Kidney (tissue), 14 donors: Measurements from ENCODE around the gene MAGIX. TPM values are rescaled to one million over a fixed set of nuclear protein-coding genes. Genes with fewer than 3 reads are reported as not detected.
"Not testable (repeated sequence)": the region's sequence is repeated elsewhere in the genome, so short reads cannot be mapped to it uniquely, and the experiment has no call there.

ENCODE experiments used
- DNase-seq, 5 donors: peaks; one replicate each; pipeline ENCODE4 v3.0.0-alpha.2; 2013 to 2020
- FAIRE-seq: peaks from 2 replicates; lab custom pipeline; 2012; peaks lifted over from hg19 to GRCh38; lab: Jason Lieb, UNC
- H3K27ac ChIP-seq, 2 donors: one replicate each; pipeline ENCODE4 v1.7.0; 2013; ENCODE audit warnings: low read depth in 2 of 2, low read length in 2 of 2, inconsistent platforms in 1 of 2
- H3K27me3 ChIP-seq: one replicate; pipeline ENCODE4 v1.7.1; 2013; ENCODE audit warnings: low read length, inconsistent platforms; ENCODE audit not compliant: control insufficient read depth, insufficient read depth
- H3K36me3 ChIP-seq, 3 donors: one replicate each; pipeline versions ENCODE4 v1.7.0 to v1.7.1; 2013; ENCODE audit warnings: low read length in 3 of 3, control low read depth in 1 of 3, inconsistent platforms in 1 of 3; ENCODE audit not compliant: insufficient read depth in 3 of 3, control insufficient read depth in 2 of 3
- H3K4me1 ChIP-seq, 3 donors: one replicate each; pipeline versions ENCODE4 v1.7.0 to v1.7.1; 2013; ENCODE audit warnings: low read length in 3 of 3, inconsistent platforms in 1 of 3, low read depth in 1 of 3; ENCODE audit not compliant: control insufficient read depth in 2 of 3, insufficient read depth in 2 of 3
- H3K4me3 ChIP-seq, 3 donors: one replicate each; pipeline versions ENCODE4 v1.7.0 to v1.8.1; 2013; ENCODE audit warnings: low read length in 3 of 3, control low read depth in 1 of 3, inconsistent platforms in 1 of 3
- H3K9ac ChIP-seq, 3 donors: one replicate each; pipeline versions ENCODE4 v1.7.0 to v1.7.1; 2013; ENCODE audit warnings: low read length in 3 of 3, control low read depth in 1 of 3, inconsistent platforms in 1 of 3
- H3K9me3 ChIP-seq, 3 donors: one replicate each; pipeline versions ENCODE4 v1.7.0 to v1.7.1; 2013; ENCODE audit warnings: low read length in 3 of 3, control low read depth in 1 of 3, inconsistent platforms in 1 of 3; ENCODE audit not compliant: control insufficient read depth in 2 of 3, insufficient read depth in 1 of 3
- intact Hi-C: fragments of 100-400 bp; cut with DNase I; formaldehyde crosslinking; loops from one replicate; pipeline ENCODE4 v1.11.1; 2022
- polyA plus RNA-seq: library from polyadenylated mRNA; stranded (reverse); fragments of 350-450 nt; fragmentation: Illumina TruSeq; extraction: RNeasy Lipid Tissue Mini Kit (QIAGEN cat#74804); gene quantifications from one replicate; pipeline ENCODE4 v1.2.3, GENCODE V29; 2014; ENCODE audit warnings: low read depth, low replicate concordance; ENCODE audit not compliant: insufficient read depth
- total RNA-seq: library from RNA; stranded (reverse); fragmentation: NEBNext Ultra II Directional; extraction: Animal tissue kit (Norgen Biotek cat#: 25700); gene quantifications from one replicate; pipeline ENCODE4 v1.2.1, GENCODE V29; 2021
- TF ChIP-seq, protein P1 (sequence below): IDR thresholded peaks from 3 replicates; pipeline ENCODE4 v1.5.1; 2012; ENCODE audit warnings: mild to moderate bottlenecking, moderate library complexity, borderline replicate concordance; ENCODE audit not compliant: insufficient read depth; ENCODE audit errors: extremely low read depth
- donor health status: control.
- donor health status: control.
- donor health status: control.
- donor health status: control.
- donor health status: control.
- donor health status: DM: yes; HTN: yes; CAD: no.
- donor health status: Normal renal cell carcinoma (clear cell type).

Gene MAGIX
- total and polyA plus RNA-seq, 2 donors from 2014 or later: 11.6 to 34.0 TPM

DNA sequence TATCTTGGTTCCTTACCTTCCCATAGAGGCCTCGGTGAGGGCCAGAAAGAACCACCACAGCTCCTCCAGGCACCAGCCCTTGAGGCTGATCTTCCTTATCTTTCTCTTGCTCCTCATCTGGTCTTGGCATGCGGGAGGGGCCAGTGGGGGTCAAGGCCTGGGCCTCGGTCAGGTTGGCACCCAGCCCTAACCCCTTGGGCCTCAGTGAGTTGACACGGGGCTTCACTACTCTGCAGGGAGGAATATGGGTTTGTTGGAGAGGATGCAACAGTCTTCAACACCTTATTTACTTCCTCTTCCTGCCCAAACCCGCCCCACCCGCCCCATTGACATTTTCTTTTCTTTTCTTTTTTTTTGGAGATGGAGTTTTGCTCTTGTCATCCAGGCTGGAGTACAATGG lies 45.0 kb upstream of the MAGIX start:
- H3K4me3 ChIP-seq: no peak overlapping the region
- H3K36me3 ChIP-seq: peaks cover 0 to 17% (median 11%) of the 10 kb centered on the region in 3 donors
- DNase-seq (no peak), FAIRE-seq (no peak)
- H3K9me3 ChIP-seq: no peaks in the 10 kb centered on the region
- H3K9ac ChIP-seq: no peak overlapping the region
- intact Hi-C loops: no loop called here
- TF ChIP-seq, protein P1, sequence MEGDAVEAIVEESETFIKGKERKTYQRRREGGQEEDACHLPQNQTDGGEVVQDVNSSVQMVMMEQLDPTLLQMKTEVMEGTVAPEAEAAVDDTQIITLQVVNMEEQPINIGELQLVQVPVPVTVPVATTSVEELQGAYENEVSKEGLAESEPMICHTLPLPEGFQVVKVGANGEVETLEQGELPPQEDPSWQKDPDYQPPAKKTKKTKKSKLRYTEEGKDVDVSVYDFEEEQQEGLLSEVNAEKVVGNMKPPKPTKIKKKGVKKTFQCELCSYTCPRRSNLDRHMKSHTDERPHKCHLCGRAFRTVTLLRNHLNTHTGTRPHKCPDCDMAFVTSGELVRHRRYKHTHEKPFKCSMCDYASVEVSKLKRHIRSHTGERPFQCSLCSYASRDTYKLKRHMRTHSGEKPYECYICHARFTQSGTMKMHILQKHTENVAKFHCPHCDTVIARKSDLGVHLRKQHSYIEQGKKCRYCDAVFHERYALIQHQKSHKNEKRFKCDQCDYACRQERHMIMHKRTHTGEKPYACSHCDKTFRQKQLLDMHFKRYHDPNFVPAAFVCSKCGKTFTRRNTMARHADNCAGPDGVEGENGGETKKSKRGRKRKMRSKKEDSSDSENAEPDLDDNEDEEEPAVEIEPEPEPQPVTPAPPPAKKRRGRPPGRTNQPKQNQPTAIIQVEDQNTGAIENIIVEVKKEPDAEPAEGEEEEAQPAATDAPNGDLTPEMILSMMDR: no peak
- peaks cover 0 to 3% (median 1%) of the 10 kb centered on the region in 3 donors for H3K4me1 ChIP-seq
- H3K27ac ChIP-seq: no peak overlapping the region
- no peaks in the 10 kb centered on the region for H3K27me3 ChIP-seq

DNA sequence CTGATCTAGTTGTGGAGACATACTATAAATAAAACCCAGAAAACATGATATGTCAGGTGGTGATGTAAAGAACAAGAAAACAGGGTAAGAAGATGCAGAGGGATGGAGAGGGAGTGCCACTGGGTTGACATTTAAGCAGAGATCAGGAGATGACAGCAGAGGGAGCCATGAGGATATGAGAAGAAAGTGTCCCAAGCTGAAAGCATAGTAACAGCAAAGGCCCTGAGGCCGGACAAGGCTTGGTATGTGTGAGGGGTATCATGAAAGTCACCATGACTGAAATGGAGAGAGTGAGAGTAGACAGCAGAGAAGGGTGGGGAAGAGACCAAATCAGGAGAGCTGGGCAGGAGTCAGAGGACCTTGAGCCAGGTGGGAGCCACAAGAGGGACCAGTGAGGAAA lies 42.5 kb upstream of the MAGIX start:
- Histone ChIP-seq H3K4me1 (peaks cover 0 to 5% (median 4%) of the 10 kb centered on the region in 3 donors), H3K9me3 (no peaks in the 10 kb centered on the region), H3K36me3 (peaks cover 0 to 13% (median 7%) of the 10 kb centered on the region in 3 donors), H3K27ac (no peak overlapping the region), H3K27me3 (no peaks in the 10 kb centered on the region), H3K4me3 (no peak overlapping the region), H3K9ac (no peak overlapping the region)
- TF ChIP-seq, protein P1: no peak
- no peak for FAIRE-seq
- intact Hi-C loops: no loop called here
- DNase-seq: no peak

DNA sequence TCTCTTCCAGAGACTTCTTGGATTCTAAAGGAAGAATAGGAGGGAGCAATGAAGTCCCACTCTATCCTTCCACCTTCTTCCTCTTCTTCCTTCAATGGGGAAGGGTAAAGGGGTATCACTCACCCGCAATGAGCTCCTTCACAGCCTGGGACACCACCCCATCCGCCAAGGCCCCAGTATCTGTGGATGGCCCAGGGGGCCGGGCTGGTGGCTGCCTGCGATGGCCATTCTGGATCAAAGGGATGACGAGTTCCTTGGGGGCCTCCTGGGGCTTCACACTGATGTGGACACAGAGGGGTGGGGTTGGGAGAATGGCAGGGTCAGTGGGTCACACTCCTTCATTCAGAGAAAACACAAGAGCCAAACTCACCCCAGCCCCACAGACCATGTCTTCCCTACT lies 40.1 kb upstream of the MAGIX start:
- Histone ChIP-seq H3K27me3 (no peaks in the 10 kb centered on the region), H3K27ac (no peak overlapping the region), H3K4me1 (peaks cover 0 to 5% (median 4%) of the 10 kb centered on the region in 3 donors), H3K9ac (peak overlapping the region in 1 of 3 donors; percentile 78), H3K9me3 (no peaks in the 10 kb centered on the region), H3K4me3 (peak overlapping the region in 2 of 3 donors; percentile 84 to 86), H3K36me3 (peaks cover 0 to 7% (median 0%) of the 10 kb centered on the region in 3 donors)
- FAIRE-seq (no peak), DNase-seq (no peak)
- intact Hi-C loops: no loop called here
- TF ChIP-seq, protein P1: no peak

DNA sequence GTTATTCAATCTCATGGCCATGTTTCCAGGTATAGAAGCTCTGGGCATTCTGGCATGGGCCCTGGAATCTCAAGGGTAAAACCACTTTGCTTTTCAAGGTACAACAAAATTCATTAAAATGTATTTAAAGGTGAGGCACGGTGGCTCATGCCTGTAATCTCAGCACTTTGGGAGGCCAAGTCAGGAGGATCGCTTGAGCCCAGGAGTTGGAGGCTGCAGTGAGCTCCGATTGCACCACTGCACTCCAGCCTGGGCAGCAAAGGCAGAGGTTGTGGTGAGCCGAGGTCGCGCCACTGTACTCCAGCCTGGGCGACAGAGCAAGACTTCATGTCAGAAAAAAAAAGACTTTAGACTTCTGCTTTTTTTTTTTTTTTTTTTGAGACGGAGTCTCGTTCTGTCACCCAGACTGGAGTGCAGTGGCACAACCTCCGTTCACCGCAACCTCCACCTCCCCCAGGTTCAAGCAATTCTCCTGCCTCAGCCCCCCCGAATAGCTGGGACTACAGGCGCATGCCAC lies 34.8 kb upstream of the MAGIX start:
- intact Hi-C loops, H3K4me1 ChIP-seq, H3K27ac ChIP-seq, FAIRE-seq, H3K9me3 ChIP-seq, H3K27me3 ChIP-seq, DNase-seq, H3K9ac ChIP-seq, H3K4me3 ChIP-seq, H3K36me3 ChIP-seq: not testable (repeated sequence)
